ENCODE measurements around the gene CA11. TPM values are rescaled to one million over a fixed set of nuclear protein-coding genes. Genes with fewer than 3 reads are reported as not detected.

CA11 gene
- total and polyA plus RNA-seq, 9 of the 15 experiments (the other 6 are each of a cell fraction or from before 2014, with no cell fraction given): 2.9 to 19.9 (median 8.3) TPM

DNA sequence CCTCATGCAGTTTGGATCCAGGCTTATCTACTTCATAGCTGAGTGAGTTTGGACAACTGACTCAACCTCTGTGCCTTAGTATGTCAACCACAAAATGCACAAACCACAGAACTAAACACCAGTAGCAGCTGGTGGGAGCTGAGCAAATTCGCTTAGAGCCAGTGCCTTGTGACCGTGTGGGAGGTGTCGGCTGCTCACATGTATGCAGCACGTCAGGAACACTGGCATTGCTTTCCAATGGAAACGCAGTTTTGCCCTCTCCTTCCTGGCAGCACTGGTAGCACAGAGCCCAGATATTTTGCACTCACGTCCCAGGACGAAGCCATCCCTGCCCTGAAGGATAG is 35.1 kb upstream of the CA11 start (continued):
- TF ChIP-seq, protein P1, sequence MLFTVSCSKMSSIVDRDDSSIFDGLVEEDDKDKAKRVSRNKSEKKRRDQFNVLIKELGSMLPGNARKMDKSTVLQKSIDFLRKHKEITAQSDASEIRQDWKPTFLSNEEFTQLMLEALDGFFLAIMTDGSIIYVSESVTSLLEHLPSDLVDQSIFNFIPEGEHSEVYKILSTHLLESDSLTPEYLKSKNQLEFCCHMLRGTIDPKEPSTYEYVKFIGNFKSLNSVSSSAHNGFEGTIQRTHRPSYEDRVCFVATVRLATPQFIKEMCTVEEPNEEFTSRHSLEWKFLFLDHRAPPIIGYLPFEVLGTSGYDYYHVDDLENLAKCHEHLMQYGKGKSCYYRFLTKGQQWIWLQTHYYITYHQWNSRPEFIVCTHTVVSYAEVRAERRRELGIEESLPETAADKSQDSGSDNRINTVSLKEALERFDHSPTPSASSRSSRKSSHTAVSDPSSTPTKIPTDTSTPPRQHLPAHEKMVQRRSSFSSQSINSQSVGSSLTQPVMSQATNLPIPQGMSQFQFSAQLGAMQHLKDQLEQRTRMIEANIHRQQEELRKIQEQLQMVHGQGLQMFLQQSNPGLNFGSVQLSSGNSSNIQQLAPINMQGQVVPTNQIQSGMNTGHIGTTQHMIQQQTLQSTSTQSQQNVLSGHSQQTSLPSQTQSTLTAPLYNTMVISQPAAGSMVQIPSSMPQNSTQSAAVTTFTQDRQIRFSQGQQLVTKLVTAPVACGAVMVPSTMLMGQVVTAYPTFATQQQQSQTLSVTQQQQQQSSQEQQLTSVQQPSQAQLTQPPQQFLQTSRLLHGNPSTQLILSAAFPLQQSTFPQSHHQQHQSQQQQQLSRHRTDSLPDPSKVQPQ (CRISPR knock-in tag; IDR thresholded peaks at IDR 0.05; ENCODE audit: borderline replicate concordance): no peak
- TF ChIP-seq NCOA1 (IDR thresholded peaks at IDR 0.05; ENCODE audit: low read depth) (no peak), ZNF324 (CRISPR knock-in tag; IDR thresholded peaks at IDR 0.05) (no peak), C11orf30 (IDR thresholded peaks at IDR 0.05; ENCODE audit: low read depth) (no peak), HNRNPUL1 (IDR thresholded peaks at IDR 0.05; ENCODE audit: low read length) (no peak), EWSR1 (IDR thresholded peaks at IDR 0.05; ENCODE audit: borderline replicate concordance, low read depth, partially characterized antibody) (no peak), MAZ (CRISPR knock-in tag; conservative IDR thresholded peaks at IDR 0.05 in 1 of 2, IDR thresholded peaks at IDR 0.05 in 1 of 2) (peak in 1 of 2 experiments; percentile 53; a peak in 1 of 4 replicates), SIN3A (IDR thresholded peaks at IDR 0.05; ENCODE audit: borderline replicate concordance in 2 of 2, control insufficient read depth in 1 of 2, low read depth in 2 of 2, low read length in 2 of 2) (no peak), RBM22 (IDR thresholded peaks at IDR 0.05; ENCODE audit: low read depth, low read length, poor library complexity, severe bottlenecking) (no peak), STAT5B (CRISPR knock-in tag; IDR thresholded peaks at IDR 0.05) (no peak), ZZZ3 (IDR thresholded peaks at IDR 0.05) (no peak), CBX1 (IDR thresholded peaks at IDR 0.05; ENCODE audit: low read depth) (no peak)
- TF ChIP-seq, protein P2, sequence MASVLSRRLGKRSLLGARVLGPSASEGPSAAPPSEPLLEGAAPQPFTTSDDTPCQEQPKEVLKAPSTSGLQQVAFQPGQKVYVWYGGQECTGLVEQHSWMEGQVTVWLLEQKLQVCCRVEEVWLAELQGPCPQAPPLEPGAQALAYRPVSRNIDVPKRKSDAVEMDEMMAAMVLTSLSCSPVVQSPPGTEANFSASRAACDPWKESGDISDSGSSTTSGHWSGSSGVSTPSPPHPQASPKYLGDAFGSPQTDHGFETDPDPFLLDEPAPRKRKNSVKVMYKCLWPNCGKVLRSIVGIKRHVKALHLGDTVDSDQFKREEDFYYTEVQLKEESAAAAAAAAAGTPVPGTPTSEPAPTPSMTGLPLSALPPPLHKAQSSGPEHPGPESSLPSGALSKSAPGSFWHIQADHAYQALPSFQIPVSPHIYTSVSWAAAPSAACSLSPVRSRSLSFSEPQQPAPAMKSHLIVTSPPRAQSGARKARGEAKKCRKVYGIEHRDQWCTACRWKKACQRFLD (CRISPR knock-in tag; IDR thresholded peaks at IDR 0.05): peak; percentile 66; the same call in 1 of the 2 replicates
- TF ChIP-seq, protein P3, sequence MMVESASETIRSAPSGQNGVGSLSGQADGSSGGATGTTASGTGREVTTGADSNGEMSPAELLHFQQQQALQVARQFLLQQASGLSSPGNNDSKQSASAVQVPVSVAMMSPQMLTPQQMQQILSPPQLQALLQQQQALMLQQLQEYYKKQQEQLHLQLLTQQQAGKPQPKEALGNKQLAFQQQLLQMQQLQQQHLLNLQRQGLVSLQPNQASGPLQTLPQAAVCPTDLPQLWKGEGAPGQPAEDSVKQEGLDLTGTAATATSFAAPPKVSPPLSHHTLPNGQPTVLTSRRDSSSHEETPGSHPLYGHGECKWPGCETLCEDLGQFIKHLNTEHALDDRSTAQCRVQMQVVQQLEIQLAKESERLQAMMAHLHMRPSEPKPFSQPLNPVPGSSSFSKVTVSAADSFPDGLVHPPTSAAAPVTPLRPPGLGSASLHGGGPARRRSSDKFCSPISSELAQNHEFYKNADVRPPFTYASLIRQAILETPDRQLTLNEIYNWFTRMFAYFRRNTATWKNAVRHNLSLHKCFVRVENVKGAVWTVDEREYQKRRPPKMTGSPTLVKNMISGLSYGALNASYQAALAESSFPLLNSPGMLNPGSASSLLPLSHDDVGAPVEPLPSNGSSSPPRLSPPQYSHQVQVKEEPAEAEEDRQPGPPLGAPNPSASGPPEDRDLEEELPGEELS (CRISPR knock-in tag; IDR thresholded peaks at IDR 0.05; ENCODE audit: borderline replicate concordance): no peak
- TF ChIP-seq, protein P4, sequence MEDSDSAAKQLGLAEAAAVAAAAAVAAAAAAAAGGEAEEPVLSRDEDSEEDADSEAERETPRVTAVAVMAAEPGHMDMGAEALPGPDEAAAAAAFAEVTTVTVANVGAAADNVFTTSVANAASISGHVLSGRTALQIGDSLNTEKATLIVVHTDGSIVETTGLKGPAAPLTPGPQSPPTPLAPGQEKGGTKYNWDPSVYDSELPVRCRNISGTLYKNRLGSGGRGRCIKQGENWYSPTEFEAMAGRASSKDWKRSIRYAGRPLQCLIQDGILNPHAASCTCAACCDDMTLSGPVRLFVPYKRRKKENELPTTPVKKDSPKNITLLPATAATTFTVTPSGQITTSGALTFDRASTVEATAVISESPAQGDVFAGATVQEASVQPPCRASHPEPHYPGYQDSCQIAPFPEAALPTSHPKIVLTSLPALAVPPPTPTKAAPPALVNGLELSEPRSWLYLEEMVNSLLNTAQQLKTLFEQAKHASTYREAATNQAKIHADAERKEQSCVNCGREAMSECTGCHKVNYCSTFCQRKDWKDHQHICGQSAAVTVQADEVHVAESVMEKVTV (CRISPR knock-in tag; IDR thresholded peaks at IDR 0.05): no peak
- TF ChIP-seq, protein P5, sequence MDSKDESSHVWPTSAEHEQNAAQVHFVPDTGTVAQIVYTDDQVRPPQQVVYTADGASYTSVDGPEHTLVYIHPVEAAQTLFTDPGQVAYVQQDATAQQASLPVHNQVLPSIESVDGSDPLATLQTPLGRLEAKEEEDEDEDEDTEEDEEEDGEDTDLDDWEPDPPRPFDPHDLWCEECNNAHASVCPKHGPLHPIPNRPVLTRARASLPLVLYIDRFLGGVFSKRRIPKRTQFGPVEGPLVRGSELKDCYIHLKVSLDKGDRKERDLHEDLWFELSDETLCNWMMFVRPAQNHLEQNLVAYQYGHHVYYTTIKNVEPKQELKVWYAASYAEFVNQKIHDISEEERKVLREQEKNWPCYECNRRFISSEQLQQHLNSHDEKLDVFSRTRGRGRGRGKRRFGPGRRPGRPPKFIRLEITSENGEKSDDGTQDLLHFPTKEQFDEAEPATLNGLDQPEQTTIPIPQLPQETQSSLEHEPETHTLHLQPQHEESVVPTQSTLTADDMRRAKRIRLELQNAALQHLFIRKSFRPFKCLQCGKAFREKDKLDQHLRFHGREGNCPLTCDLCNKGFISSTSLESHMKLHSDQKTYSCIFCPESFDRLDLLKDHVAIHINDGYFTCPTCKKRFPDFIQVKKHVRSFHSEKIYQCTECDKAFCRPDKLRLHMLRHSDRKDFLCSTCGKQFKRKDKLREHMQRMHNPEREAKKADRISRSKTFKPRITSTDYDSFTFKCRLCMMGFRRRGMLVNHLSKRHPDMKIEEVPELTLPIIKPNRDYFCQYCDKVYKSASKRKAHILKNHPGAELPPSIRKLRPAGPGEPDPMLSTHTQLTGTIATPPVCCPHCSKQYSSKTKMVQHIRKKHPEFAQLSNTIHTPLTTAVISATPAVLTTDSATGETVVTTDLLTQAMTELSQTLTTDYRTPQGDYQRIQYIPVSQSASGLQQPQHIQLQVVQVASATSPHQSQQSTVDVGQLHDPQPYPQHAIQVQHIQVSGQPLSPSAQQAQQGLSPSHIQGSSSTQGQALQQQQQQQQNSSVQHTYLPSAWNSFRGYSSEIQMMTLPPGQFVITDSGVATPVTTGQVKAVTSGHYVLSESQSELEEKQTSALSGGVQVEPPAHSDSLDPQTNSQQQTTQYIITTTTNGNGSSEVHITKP (IDR thresholded peaks at IDR 0.05; ENCODE audit: partially characterized antibody): no peak

Data from K562 (cell line).